SK-N-SH (cell line): ENCODE results near the gene NAGA.

Source experiments
- RCOR1 ChIP-seq: fragments of 150-350 bp; IDR thresholded peaks from 2 replicates; pipeline ENCODE4 v1.6.1; 2017; ENCODE audit warnings: antibody characterized with exemption, low read length
- TF ChIP-seq, protein P1 (sequence below): fragments of 200-600 bp; sonication (generic); IDR thresholded peaks from 2 replicates; pipeline ENCODE4 v1.6.1; 2017; ENCODE audit warnings: antibody characterized with exemption, mild to moderate bottlenecking, moderate library complexity

DNA sequence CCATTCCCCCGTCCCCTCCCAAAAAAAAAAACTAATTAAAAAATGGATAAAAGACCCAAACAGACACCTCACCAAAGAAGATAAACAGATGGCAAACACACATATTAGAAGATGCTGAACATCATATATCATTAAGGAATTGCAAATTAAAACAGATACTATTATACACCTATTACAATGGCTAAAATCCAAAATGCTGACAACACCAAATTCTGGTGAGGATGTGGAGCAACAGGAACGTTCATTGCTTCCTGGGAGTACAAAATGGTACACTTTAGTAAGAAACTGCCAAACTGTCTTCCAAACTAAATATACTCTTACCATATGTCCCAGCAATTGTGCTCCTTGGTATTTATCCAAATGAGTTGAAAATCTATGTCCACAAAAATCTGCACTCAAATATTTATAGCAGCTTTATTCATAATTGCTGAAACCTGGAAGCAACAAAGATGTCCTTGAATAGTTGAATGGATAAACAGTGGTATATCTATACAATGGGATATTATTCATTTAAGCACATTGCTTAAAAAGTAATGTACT, 19.9 kb downstream of the NAGA start:
- TF ChIP-seq, protein P1, sequence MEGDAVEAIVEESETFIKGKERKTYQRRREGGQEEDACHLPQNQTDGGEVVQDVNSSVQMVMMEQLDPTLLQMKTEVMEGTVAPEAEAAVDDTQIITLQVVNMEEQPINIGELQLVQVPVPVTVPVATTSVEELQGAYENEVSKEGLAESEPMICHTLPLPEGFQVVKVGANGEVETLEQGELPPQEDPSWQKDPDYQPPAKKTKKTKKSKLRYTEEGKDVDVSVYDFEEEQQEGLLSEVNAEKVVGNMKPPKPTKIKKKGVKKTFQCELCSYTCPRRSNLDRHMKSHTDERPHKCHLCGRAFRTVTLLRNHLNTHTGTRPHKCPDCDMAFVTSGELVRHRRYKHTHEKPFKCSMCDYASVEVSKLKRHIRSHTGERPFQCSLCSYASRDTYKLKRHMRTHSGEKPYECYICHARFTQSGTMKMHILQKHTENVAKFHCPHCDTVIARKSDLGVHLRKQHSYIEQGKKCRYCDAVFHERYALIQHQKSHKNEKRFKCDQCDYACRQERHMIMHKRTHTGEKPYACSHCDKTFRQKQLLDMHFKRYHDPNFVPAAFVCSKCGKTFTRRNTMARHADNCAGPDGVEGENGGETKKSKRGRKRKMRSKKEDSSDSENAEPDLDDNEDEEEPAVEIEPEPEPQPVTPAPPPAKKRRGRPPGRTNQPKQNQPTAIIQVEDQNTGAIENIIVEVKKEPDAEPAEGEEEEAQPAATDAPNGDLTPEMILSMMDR = no peak
- no peak for TF ChIP-seq RCOR1
